Camera-type eye (tissue), 1 donor: Measurements from ENCODE around the gene TBC1D3I. TPM values are rescaled to one million over a fixed set of nuclear protein-coding genes. Genes with fewer than 3 reads are reported as not detected.

Experiments
- total RNA-seq: library from RNA; depleted of rRNA; stranded (reverse); fragments of >200 nt; gene quantifications from one replicate; pipeline ENCODE4 v1.2.3, GENCODE V29; 2014

TBC1D3I gene
- total RNA-seq = not detected

DNA sequence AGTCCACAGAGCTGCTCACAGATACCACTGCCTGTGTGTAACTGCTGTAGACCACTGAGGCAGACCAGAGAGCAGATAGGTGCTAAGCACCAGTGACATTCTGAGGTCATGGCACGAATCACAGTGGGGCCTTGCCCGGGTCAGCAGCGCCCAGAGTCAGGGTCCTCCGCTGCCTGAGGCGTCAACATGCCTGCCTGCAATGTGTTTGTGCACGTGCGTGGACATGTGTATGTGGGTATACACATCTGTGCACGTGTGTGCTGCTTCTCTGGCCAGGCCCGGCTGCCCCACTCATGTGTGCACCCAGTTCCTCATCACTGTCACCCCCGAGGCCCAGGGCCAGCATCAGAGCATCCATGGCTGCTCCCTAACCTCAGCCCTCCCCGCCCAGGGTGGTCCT, at the start of gene TBC1D3I:
TBC1D3I (minus strand) TSS at position 101 of the 400 bp plus-strand sequence. CDS start 1,585 bp downstream, outside the sequence.

DNA sequence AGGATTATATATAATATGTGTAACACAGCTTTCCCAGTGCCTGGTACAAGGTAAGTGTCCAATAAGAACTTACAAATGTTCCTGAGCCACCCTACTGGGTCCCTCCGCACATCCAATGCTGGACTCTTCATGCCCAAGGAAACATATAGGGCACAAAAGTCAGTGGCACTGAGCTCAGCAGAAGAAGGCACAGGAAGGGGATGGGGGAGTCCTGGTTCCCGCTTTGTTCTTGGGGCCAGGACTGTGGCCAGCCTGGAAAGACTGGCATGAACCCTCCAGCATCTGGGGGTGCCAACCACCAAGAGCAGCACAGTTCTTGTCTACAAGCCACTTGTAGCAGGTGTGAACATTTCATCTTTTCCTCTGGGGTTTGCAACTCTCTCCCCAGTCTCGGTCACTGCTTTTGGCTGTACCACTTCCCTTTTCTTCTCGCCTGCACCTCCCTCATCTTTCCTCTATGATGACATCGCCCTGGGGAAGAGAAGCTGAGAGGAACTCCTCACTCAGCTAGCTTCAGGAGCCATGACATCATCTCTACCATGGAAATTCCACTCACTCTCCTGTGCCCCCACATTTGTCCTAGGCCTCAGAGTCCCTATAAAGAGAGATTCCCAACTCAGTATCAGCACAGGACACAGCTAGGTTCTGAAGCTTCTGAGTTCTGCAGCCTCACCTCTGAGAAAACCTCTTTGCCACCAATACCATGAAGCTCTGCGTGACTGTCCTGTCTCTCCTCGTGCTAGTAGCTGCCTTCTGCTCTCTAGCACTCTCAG, 53.7 kb downstream of the TBC1D3I start, which contains the start of gene CCL4L2:
CCL4L2 (plus strand) TSS at position 625 of the 773 bp plus-strand sequence.

Other genes with a start within 250 kb of the TBC1D3I start
- not detected for gene CCL23, start 246.6 kb downstream of the TBC1D3I start, total RNA-seq
- not detected for gene CCL18, start 200.3 kb downstream of the TBC1D3I start, total RNA-seq
- gene CCL3, start 174.4 kb downstream of the TBC1D3I start, total RNA-seq = 1.3 TPM
- gene CCL4, start 160.7 kb downstream of the TBC1D3I start, total RNA-seq = 2.3 TPM
- gene TBC1D3B, start 87.9 kb downstream of the TBC1D3I start, total RNA-seq = 4.7 TPM
- 0.49 TPM for gene CCL3L1, start 67.8 kb downstream of the TBC1D3I start, total RNA-seq
- 5.4 TPM for gene CCL4L2, start 53.5 kb downstream of the TBC1D3I start, total RNA-seq
- 2.2 TPM for gene TBC1D3G, start 59.3 kb upstream of the TBC1D3I start, total RNA-seq
- not detected for gene TBC1D3H, start 123.9 kb upstream of the TBC1D3I start, total RNA-seq
- gene ZNHIT3, start 222.1 kb upstream of the TBC1D3I start, total RNA-seq = 27.3 TPM